Cardiac fibroblast (primary cell): ENCODE data around the gene MRTFA.

ENCODE experiments used
- DNase-seq, 2 donors: peaks; one replicate each; pipeline versions ENCODE4 v3.0.0 to v3.0.0-alpha.2; 2010; ENCODE audit warnings: low read depth in 2 of 2
- H3K4me3 ChIP-seq, 2 donors: replicated peaks in 1 of 2; 1 replicate in 1 of 2; 2 replicates in 1 of 2; pipeline ENCODE4 v1.5.1; 2011; ENCODE audit warnings: low read depth in 2 of 2, low read length in 2 of 2, mild to moderate bottlenecking in 2 of 2, moderate library complexity in 1 of 2
- TF ChIP-seq, protein P1 (sequence below): IDR thresholded peaks from one replicate; pipeline ENCODE4 v1.5.1; 2011; ENCODE audit warnings: low read depth, mild to moderate bottlenecking, low read length, inconsistent platforms

The MRTFA gene

DNA sequence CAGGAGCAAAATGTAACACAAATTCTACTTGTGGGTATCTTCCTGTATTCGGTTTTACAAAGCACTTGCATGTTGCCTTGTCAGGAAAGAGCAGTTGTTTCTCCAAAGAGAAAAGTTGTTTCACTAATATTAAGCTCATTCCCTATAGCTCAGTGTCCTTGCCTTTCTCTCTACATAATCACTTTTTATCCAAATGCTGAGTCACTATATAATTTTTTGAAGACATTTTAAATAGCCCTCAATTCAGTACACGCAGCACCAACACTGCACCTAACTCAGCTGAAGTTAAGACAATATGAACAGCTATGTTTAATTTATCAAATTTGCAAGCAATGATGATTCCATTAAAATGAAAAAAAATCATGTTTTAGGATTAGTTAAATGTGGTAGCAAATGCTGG is 14.5 kb upstream of the MRTFA start:
- DNase-seq, result no peak

DNA sequence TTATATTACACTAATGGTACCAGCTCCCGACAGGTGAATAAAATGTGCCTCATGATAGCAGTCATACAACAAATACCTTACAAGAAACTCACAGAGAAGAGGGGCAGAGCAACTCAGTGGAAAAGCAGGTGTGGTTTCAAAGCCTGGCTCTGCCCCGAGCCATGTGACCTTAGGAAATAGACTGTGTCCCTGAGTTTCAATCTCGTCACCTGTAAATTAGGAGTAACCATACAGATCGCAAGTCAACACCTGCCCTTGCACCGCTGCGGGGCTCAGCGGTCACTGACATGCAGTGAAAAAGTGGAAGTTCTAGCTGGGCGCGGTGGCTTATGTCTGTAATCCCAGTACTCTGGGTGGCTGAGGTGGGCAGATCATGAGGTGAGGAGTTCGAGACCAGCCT is 11.9 kb upstream of the MRTFA start:
- TF ChIP-seq, protein P1, sequence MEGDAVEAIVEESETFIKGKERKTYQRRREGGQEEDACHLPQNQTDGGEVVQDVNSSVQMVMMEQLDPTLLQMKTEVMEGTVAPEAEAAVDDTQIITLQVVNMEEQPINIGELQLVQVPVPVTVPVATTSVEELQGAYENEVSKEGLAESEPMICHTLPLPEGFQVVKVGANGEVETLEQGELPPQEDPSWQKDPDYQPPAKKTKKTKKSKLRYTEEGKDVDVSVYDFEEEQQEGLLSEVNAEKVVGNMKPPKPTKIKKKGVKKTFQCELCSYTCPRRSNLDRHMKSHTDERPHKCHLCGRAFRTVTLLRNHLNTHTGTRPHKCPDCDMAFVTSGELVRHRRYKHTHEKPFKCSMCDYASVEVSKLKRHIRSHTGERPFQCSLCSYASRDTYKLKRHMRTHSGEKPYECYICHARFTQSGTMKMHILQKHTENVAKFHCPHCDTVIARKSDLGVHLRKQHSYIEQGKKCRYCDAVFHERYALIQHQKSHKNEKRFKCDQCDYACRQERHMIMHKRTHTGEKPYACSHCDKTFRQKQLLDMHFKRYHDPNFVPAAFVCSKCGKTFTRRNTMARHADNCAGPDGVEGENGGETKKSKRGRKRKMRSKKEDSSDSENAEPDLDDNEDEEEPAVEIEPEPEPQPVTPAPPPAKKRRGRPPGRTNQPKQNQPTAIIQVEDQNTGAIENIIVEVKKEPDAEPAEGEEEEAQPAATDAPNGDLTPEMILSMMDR, result no peak

More for the DNA sequence above, 14.5 kb upstream of the MRTFA start:
- TF ChIP-seq, protein P1, result no peak
- H3K4me3 ChIP-seq, result peak overlapping the region in 1 of 2 donors; percentile 79

DNA sequence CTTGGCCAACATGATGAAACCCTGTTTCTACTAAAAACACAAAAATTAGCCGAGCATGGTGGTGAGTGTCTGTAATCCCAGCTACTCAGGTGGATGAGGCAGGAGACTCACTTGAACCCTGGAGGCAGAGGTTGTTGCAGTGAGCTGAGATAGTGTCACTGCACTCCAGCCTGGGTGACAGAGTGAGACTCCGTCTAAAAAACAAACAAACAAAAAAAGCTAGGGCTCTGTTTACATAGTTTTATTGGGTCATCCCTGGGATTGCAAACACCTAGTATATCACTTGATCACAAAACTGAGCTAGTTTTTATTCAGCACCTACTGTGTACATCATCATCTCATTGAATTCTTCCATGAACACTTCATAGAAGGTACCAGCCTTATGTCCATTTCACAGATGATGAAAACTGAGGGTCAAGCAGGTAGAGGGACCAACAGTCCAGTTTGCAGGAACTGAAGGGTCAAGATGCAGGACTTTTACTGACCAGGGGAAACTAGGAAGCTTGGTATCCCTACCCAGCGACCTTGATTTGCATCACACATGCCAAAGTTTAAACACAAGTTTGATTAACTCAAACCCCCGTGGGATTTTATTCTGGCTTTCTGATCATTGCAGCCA is 9.2 kb upstream of the MRTFA start:
- DNase-seq, result no peak
- TF ChIP-seq, protein P1, result no peak
- no peak overlapping the region for H3K4me3 ChIP-seq

More for the DNA sequence above, 11.9 kb upstream of the MRTFA start:
- DNase-seq, result no peak
- H3K4me3 ChIP-seq, result no peak overlapping the region

DNA sequence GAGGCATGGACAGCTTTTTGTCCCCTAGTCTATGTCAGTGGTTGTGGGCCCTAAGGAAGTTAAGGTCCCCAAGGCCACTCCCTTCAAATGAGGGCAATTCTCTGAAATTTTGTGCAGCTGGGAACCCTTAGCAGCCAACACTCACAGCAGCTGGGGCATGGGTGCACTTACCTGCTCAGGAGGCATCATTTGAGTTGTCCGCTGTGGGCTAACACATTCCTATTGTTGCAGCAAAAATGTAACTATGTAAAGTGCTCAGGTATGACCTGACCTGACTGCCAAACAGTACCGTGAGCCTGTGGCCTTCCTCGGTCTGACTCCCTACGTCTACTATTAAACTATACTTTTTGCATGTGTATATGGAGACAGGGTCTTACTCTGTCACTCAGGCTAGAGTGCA is 5.8 kb upstream of the MRTFA start:
- no peak overlapping the region for H3K4me3 ChIP-seq
- DNase-seq, result no peak
- TF ChIP-seq, protein P1, result no peak

DNA sequence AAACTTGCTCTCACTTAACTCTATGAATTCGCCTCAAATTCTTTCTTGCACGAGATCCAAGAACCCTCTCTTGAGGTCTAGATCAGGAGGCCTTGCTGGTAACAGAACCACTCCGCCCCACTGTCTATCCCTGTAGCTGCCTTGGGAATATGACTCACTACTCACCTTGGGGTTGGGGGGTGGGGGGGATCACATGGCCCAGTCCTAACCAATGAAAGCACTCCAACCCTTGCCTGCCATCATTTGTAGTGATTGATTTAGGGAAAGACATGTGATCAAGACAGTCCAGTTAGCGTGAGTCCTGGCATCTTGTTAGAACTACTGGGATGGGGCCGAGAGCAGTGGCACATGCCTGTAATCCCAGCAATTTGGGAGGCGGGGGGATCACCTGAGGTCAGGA is 4.8 kb upstream of the MRTFA start:
- TF ChIP-seq, protein P1, result no peak

DNA sequence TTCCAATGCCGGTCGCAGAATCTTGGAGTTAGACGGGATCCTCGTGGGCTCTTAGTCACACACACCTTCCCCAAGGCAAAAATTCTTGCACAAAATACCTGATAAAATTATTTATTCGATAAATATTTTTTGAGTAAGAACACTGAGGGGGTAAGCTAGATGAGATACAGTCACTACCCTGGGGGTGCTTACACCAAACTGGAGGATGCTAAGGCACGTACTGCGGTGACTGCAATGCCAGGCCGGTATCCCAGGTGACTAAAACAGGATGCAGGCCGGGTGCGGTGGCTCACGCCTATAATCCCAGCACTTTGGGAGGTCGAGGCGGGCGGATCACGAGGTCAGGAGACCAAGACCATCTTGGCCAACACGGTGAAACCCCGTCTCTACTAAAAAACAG is 1.7 kb upstream of the MRTFA start:
- TF ChIP-seq, protein P1, result no peak
- DNase-seq, result no peak
- no peak overlapping the region for H3K4me3 ChIP-seq

More for the DNA sequence above, 4.8 kb upstream of the MRTFA start:
- DNase-seq, result no peak
- no peak overlapping the region for H3K4me3 ChIP-seq
